ENCODE results near the gene FARSA.

The FARSA gene

GRCh38 chr19:12974301-12975220 is 41.0 kb upstream of the FARSA start:
- H3K4me3 ChIP-seq (ENCODE audit: control insufficient read depth, low read depth, low read length), result no peak overlapping the region
- DNase-seq (ENCODE audit: low read depth), result no peak
- TF ChIP-seq CTCF (conservative IDR thresholded peaks at IDR 0.05; ENCODE audit: control insufficient read depth, insufficient read depth, low read depth, low read length), result no peak

- DNase-seq (ENCODE audit: low read depth), result no peak
- TF ChIP-seq CTCF (conservative IDR thresholded peaks at IDR 0.05; ENCODE audit: control insufficient read depth, insufficient read depth, low read depth, low read length), result no peak
- no peak overlapping the region for H3K4me3 ChIP-seq (ENCODE audit: control insufficient read depth, low read depth, low read length)
These were observed 39.7 kb upstream of the FARSA start for GRCh38 chr19:12973236-12973635.

- DNase-seq (ENCODE audit: low read depth), result no peak
- no peak overlapping the region for H3K4me3 ChIP-seq (ENCODE audit: control insufficient read depth, low read depth, low read length)
- TF ChIP-seq CTCF (conservative IDR thresholded peaks at IDR 0.05; ENCODE audit: control insufficient read depth, insufficient read depth, low read depth, low read length), result no peak
These were observed 36.7 kb upstream of the FARSA start for GRCh38 chr19:12970070-12970820.

DNA sequence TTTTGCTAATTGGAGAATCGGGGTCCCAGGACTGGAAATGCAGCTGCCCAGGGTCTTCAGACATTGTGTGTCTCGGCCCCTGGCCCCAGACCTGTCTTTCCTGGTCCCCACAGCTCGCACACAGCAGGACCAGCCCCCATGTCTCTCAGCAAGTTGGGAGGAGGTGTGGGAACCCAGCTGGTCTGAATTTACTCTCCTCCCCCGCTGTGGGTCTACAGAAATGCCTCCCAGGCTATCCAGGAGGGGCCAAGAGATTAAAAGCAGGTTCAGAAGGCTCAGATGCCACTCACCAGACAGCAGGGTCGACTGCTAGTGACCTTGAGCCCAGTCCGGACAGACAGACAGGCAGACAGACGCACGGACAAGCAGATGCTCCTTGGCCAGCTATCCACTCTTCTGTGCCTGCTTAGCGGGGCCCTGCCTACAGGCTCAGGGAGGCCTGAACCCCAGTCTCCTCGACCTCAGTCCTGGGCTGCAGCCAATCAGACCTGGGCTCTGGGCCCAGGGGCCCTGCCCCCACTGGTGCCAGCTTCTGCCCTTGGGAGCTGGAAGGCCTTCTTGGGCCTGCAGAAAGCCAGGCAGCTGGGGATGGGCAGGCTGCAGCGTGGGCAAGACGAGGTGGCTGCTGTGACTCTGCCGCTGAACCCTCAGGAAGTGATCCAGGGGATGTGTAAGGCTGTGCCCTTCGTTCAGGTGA is 35.9 kb upstream of the FARSA start, which contains the start of gene DAND5:
Gene DAND5, plus strand, starts transcription at position 285 of the 697 bp plus-strand sequence. Its CDS starts 85 bp downstream, at position 370.
- no peak for DNase-seq (ENCODE audit: low read depth)
- H3K4me3 ChIP-seq (ENCODE audit: control insufficient read depth, low read depth, low read length), result no peak within 1 kb of the TSS
- TF ChIP-seq CTCF (conservative IDR thresholded peaks at IDR 0.05; ENCODE audit: control insufficient read depth, insufficient read depth, low read depth, low read length), result no peak

- TF ChIP-seq CTCF (conservative IDR thresholded peaks at IDR 0.05; ENCODE audit: control insufficient read depth, insufficient read depth, low read depth, low read length), result no peak
- H3K4me3 ChIP-seq (ENCODE audit: control insufficient read depth, low read depth, low read length), result no peak overlapping the region
- peak; percentile 63 for DNase-seq (ENCODE audit: low read depth)
These were observed 34.4 kb upstream of the FARSA start for GRCh38 chr19:12967907-12968306.

DNA sequence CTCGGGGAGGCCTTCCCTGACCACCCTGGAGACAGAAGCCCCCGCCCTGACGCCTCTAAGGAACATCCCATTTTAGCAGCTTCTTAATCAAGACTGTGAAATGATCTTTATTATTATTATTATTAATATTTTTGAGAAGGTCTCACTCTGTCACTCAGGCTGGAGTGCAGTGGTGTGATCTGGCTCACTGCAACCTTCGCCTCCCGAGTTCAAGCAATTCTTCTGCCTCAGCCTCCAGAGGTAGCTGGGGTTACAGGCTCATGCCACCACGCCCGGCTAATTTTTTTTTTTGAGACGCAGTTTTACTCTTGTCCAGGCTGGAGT is 32.3 kb upstream of the FARSA start:
- TF ChIP-seq CTCF (conservative IDR thresholded peaks at IDR 0.05; ENCODE audit: control insufficient read depth, insufficient read depth, low read depth, low read length), result no peak
- DNase-seq (ENCODE audit: low read depth), result no peak
- no peak overlapping the region for H3K4me3 ChIP-seq (ENCODE audit: control insufficient read depth, low read depth, low read length)

All from fibroblast of mammary gland (primary cell).